ENCODE measurements around the gene SLBP. TPM values are rescaled to one million over a fixed set of nuclear protein-coding genes. Genes with fewer than 3 reads are reported as not detected.

SLBP gene
- total RNA-seq, 1 experiment from 2014 or later, result 61.7 TPM

DNA sequence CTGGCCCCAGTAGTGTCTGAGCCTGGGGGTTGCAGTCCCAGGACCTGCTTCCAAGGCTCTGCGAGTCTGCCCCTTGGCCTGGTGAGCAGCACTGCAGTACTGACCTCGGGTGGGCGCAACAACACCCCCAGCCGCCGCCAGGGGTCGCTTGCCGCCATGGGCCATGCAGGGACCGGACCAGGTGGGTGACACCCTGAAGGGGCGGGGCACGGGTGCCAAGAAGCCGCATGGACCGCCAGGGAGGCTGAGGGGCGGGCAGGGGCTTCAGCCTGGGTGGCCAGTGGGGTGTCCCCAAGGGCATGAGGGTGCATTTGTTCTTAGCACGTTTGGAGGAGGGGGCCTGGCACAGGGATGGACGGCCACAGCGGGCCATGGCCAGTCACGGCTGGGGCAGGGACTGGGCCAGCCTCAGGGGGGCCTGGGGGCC, 34.2 kb upstream of the SLBP start:
- intact Hi-C loops (cut with micrococcal nuclease; ENCODE audit: unreplicated experiment), result no loop called here
- DNase-seq, result peak; percentile 51 to 76
- no peaks in the 10 kb centered on the region for H3K79me2 ChIP-seq (ENCODE audit: low read depth)
- no peaks in the 10 kb centered on the region; the same call in 1 of the 2 replicates for H4K20me1 ChIP-seq (ENCODE audit: insufficient read depth)
- H3K27me3 ChIP-seq (ENCODE audit: insufficient read depth, low read depth), result no peaks in the 10 kb centered on the region
- H3F3A ChIP-seq (ENCODE audit: insufficient read depth, low read depth), result peaks cover 35% of the 10 kb centered on the region; the same call in 1 of the 2 replicates
- ChIA-PET POLR2A (ENCODE audit: unreplicated experiment) (interaction anchor here (0.6 kb wide), 1 partner anchor 761 kb away, joined by 3 read pairs; no protein-coding TSS in a partner anchor), CTCF (no interaction called here)
- no TSS peak for BruUV-seq (replicated peaks)
- H3K4me3 ChIP-seq, result no peak overlapping the region
- H3K27ac ChIP-seq, result no peak overlapping the region
- H3K4me2 ChIP-seq, result no peak overlapping the region
- no peak overlapping the region for H2AFZ ChIP-seq
- H3K9me3 ChIP-seq (ENCODE audit: insufficient read depth, low read depth), result no peaks in the 10 kb centered on the region
- no peaks in the 10 kb centered on the region for H3K36me3 ChIP-seq (ENCODE audit: low read depth)
- TF ChIP-seq EZH2 (IDR thresholded peaks at IDR 0.05; ENCODE audit: low read depth), result no peak
- TF ChIP-seq, protein P1, sequence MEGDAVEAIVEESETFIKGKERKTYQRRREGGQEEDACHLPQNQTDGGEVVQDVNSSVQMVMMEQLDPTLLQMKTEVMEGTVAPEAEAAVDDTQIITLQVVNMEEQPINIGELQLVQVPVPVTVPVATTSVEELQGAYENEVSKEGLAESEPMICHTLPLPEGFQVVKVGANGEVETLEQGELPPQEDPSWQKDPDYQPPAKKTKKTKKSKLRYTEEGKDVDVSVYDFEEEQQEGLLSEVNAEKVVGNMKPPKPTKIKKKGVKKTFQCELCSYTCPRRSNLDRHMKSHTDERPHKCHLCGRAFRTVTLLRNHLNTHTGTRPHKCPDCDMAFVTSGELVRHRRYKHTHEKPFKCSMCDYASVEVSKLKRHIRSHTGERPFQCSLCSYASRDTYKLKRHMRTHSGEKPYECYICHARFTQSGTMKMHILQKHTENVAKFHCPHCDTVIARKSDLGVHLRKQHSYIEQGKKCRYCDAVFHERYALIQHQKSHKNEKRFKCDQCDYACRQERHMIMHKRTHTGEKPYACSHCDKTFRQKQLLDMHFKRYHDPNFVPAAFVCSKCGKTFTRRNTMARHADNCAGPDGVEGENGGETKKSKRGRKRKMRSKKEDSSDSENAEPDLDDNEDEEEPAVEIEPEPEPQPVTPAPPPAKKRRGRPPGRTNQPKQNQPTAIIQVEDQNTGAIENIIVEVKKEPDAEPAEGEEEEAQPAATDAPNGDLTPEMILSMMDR (conservative IDR thresholded peaks at IDR 0.05), result peak; percentile 83
- no peaks in the 10 kb centered on the region for H3K9me2 ChIP-seq (ENCODE audit: insufficient read depth)
- H3K4me1 ChIP-seq (replicated peaks; ENCODE audit: insufficient read depth), result no peaks in the 10 kb centered on the region

DNA sequence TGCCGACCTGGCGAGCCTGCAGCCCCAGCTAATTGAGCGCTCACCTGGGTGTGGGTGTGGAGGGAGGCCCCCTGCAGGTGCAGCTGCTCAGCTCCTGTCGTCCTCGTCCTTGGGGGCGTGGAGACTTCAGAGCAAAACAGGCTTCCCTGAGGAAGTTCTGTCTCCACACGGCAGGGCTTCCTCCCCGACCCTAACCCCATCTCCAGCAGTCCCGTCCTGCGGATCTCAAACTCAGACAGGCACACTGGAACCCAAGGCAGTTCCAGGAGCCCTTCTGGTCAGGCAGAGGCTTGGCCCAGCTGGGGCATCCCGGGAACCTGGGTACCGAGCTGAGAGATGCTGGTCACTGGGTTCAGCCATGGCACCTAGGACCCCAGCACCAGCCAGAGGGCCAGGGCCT, 33.6 kb upstream of the SLBP start:
- Histone ChIP-seq H3K4me2 (no peak overlapping the region), H3K4me3 (no peak overlapping the region), H3K79me2 (ENCODE audit: low read depth) (no peaks in the 10 kb centered on the region), H3K27me3 (ENCODE audit: insufficient read depth, low read depth) (no peaks in the 10 kb centered on the region), H3K36me3 (ENCODE audit: low read depth) (no peaks in the 10 kb centered on the region), H2AFZ (no peak overlapping the region), H3K27ac (no peak overlapping the region), H3K4me1 (replicated peaks; ENCODE audit: insufficient read depth) (no peaks in the 10 kb centered on the region), H3K9me3 (ENCODE audit: insufficient read depth, low read depth) (no peaks in the 10 kb centered on the region), H4K20me1 (ENCODE audit: insufficient read depth) (no peaks in the 10 kb centered on the region; the same call in 1 of the 2 replicates), H3K9me2 (ENCODE audit: insufficient read depth) (no peaks in the 10 kb centered on the region), H3F3A (ENCODE audit: insufficient read depth, low read depth) (peaks cover 35% of the 10 kb centered on the region; the same call in 1 of the 2 replicates)
- ChIA-PET POLR2A (ENCODE audit: unreplicated experiment) (no interaction called here), CTCF (interaction anchor here (0.6 kb wide), 2 partner anchors 21 to 422 kb away, joined by 3 to 4 read pairs; no protein-coding TSS in a partner anchor)
- intact Hi-C loops (cut with micrococcal nuclease; ENCODE audit: unreplicated experiment), result no loop called here
- no TSS peak for BruUV-seq (replicated peaks)
- no peak for DNase-seq
- TF ChIP-seq, protein P1 (conservative IDR thresholded peaks at IDR 0.05), result no peak
- no peak for TF ChIP-seq EZH2 (IDR thresholded peaks at IDR 0.05; ENCODE audit: low read depth)

DNA sequence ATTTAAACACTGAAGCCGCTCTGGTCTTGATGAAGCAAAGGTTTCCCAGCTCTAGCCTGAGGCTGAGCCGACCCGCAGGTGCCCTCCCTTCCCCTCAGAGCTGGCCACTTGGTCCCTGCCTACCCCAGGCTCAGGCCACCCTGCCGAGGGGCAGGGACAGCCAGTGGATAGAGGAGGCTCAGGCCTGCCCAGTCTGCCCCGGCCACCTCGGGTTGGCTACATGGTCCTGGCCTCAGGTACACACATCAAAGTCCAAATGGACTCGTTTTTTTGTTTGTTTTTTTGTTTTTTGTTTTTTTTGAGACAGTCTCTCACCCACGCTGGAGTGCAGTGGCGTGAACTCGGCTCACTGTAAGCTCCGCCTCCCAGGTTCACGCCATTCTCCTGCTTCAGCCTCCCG, 33.0 kb upstream of the SLBP start:
- no peaks in the 10 kb centered on the region for H3K4me1 ChIP-seq (replicated peaks; ENCODE audit: insufficient read depth)
- H3K4me3 ChIP-seq, result no peak overlapping the region
- H3K27ac ChIP-seq, result no peak overlapping the region
- TF ChIP-seq, protein P1 (conservative IDR thresholded peaks at IDR 0.05), result no peak
- TF ChIP-seq EZH2 (IDR thresholded peaks at IDR 0.05; ENCODE audit: low read depth), result no peak
- no peaks in the 10 kb centered on the region for H3K9me2 ChIP-seq (ENCODE audit: insufficient read depth)
- ChIA-PET CTCF (interaction anchor here (0.6 kb wide), 3 partner anchors 22 to 423 kb away, joined by 3 to 4 read pairs (median 4); no protein-coding TSS in a partner anchor), POLR2A (ENCODE audit: unreplicated experiment) (no interaction called here)
- H4K20me1 ChIP-seq (ENCODE audit: insufficient read depth), result no peaks in the 10 kb centered on the region; the same call in 1 of the 2 replicates
- H2AFZ ChIP-seq, result no peak overlapping the region
- H3K4me2 ChIP-seq, result no peak overlapping the region
- H3K9me3 ChIP-seq (ENCODE audit: insufficient read depth, low read depth), result no peaks in the 10 kb centered on the region
- no TSS peak for BruUV-seq (replicated peaks)
- no peak for DNase-seq
- peaks cover 35% of the 10 kb centered on the region; the same call in 1 of the 2 replicates for H3F3A ChIP-seq (ENCODE audit: insufficient read depth, low read depth)
- no peaks in the 10 kb centered on the region for H3K36me3 ChIP-seq (ENCODE audit: low read depth)
- intact Hi-C loops (cut with micrococcal nuclease; ENCODE audit: unreplicated experiment), result no loop called here
- H3K79me2 ChIP-seq (ENCODE audit: low read depth), result no peaks in the 10 kb centered on the region
- H3K27me3 ChIP-seq (ENCODE audit: insufficient read depth, low read depth), result no peaks in the 10 kb centered on the region

Measured in PC-9 (cell line).